ENCODE measurements around the gene RBL1.

RBL1 gene, protein sequence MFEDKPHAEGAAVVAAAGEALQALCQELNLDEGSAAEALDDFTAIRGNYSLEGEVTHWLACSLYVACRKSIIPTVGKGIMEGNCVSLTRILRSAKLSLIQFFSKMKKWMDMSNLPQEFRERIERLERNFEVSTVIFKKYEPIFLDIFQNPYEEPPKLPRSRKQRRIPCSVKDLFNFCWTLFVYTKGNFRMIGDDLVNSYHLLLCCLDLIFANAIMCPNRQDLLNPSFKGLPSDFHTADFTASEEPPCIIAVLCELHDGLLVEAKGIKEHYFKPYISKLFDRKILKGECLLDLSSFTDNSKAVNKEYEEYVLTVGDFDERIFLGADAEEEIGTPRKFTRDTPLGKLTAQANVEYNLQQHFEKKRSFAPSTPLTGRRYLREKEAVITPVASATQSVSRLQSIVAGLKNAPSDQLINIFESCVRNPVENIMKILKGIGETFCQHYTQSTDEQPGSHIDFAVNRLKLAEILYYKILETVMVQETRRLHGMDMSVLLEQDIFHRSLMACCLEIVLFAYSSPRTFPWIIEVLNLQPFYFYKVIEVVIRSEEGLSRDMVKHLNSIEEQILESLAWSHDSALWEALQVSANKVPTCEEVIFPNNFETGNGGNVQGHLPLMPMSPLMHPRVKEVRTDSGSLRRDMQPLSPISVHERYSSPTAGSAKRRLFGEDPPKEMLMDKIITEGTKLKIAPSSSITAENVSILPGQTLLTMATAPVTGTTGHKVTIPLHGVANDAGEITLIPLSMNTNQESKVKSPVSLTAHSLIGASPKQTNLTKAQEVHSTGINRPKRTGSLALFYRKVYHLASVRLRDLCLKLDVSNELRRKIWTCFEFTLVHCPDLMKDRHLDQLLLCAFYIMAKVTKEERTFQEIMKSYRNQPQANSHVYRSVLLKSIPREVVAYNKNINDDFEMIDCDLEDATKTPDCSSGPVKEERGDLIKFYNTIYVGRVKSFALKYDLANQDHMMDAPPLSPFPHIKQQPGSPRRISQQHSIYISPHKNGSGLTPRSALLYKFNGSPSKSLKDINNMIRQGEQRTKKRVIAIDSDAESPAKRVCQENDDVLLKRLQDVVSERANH

DNA sequence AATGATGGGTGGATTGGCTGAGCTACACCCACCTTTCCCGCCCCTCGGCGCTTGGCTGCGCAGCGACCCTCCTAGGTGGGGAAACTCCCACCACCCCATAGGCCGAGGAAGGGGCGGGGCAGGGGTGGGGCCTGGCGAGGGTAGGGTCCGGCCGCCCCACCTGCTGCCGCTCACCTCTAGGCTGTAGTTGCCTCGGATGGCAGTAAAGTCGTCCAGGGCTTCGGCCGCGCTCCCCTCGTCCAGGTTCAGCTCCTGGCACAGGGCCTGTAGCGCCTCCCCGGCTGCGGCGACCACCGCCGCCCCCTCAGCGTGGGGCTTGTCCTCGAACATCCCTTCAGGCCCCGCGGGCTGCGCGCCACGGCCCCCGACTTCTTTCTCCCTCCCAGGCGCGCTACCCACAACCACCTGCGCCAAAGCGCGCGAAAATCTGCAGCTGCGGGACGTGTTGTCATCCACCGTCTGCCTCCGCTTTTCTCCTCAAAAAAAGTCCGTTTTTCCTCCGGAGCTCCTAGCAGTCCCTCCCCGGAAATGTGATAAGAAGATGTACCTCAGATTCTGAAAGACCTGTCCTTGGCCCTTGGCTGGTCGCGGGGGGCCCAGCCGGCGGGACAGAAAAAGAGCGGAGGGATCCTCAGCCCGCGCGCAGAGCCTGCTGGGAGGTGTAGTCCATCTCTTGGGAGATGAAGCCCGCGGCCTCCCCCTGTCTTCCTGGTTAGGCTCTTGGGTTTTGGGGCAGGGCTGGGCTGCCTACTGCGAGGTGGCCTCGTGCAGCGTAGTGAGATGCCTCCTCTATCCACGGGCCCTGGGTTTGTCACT is at the start of gene RBL1:
Gene RBL1, minus strand, starts transcription at position 399 of the 816 bp plus-strand sequence. Its CDS starts 69 bp downstream, at position 330.
- peak; percentile 79 for DNase-seq (ENCODE audit: low read depth)
- TF ChIP-seq, protein P1, sequence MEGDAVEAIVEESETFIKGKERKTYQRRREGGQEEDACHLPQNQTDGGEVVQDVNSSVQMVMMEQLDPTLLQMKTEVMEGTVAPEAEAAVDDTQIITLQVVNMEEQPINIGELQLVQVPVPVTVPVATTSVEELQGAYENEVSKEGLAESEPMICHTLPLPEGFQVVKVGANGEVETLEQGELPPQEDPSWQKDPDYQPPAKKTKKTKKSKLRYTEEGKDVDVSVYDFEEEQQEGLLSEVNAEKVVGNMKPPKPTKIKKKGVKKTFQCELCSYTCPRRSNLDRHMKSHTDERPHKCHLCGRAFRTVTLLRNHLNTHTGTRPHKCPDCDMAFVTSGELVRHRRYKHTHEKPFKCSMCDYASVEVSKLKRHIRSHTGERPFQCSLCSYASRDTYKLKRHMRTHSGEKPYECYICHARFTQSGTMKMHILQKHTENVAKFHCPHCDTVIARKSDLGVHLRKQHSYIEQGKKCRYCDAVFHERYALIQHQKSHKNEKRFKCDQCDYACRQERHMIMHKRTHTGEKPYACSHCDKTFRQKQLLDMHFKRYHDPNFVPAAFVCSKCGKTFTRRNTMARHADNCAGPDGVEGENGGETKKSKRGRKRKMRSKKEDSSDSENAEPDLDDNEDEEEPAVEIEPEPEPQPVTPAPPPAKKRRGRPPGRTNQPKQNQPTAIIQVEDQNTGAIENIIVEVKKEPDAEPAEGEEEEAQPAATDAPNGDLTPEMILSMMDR (conservative IDR thresholded peaks at IDR 0.05; ENCODE audit: low read depth, low read length), result peak; percentile 65
- peak within 1 kb of the TSS; percentile 84 for H3K4me3 ChIP-seq (ENCODE audit: low read depth, low read length)

GRCh38 chr20:37144856-37145404 is 49.1 kb upstream of the RBL1 start:
- DNase-seq (ENCODE audit: low read depth), result peak; percentile 18
- no peak overlapping the region for H3K4me3 ChIP-seq (ENCODE audit: low read depth, low read length)
- TF ChIP-seq, protein P1 (conservative IDR thresholded peaks at IDR 0.05; ENCODE audit: low read depth, low read length), result no peak

DNA sequence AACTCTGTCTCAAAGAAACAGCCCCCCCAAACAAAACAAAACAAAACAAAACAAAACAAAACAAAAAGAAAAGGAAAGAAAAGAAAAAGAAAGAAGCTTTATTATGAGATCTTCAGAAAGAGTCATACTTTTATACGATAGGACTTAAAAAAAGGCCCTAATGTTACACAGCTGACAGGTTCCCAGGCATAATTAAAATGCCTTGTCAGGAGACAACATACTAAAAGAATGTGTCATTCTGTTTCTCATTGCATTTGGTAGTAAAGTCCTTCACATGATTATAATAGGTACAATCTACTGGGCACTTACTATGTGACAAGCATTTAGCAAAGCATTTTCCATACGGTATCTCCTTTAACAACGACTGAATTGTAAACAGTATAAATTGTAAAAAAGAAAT is 46.9 kb upstream of the RBL1 start:
- peak; percentile 10 for DNase-seq (ENCODE audit: low read depth)
- TF ChIP-seq, protein P1 (conservative IDR thresholded peaks at IDR 0.05; ENCODE audit: low read depth, low read length), result no peak
- no peak overlapping the region for H3K4me3 ChIP-seq (ENCODE audit: low read depth, low read length)

- no peak for DNase-seq (ENCODE audit: low read depth)
- H3K4me3 ChIP-seq (ENCODE audit: low read depth, low read length), result no peak overlapping the region
- TF ChIP-seq, protein P1 (conservative IDR thresholded peaks at IDR 0.05; ENCODE audit: low read depth, low read length), result no peak
Measured at GRCh38 chr20:37137547-37137946, 41.8 kb upstream of the RBL1 start.

DNA sequence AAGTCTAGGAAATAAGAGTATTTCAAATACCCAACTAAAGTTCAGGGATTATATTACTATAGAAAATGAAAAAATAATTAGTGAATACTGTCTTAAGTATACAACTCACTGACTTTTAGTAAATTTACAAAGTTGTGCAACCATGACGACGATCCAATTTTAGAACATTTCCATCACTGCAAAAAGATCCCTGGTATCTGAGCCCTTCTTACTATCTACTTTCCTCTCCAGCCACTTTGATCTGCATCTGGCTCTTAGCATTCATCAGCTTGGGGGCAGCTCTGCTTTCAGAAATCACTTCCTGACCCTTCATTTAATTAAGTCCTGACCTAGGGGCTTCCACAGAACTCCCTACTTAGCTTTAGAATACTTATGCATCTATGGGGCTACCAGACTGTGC is 38.2 kb upstream of the RBL1 start:
- TF ChIP-seq, protein P1 (conservative IDR thresholded peaks at IDR 0.05; ENCODE audit: low read depth, low read length), result no peak
- no peak overlapping the region for H3K4me3 ChIP-seq (ENCODE audit: low read depth, low read length)
- DNase-seq (ENCODE audit: low read depth), result no peak

GRCh38 chr20:37131486-37131885 is 35.7 kb upstream of the RBL1 start:
- TF ChIP-seq, protein P1 (conservative IDR thresholded peaks at IDR 0.05; ENCODE audit: low read depth, low read length), result no peak
- no peak overlapping the region for H3K4me3 ChIP-seq (ENCODE audit: low read depth, low read length)
- DNase-seq (ENCODE audit: low read depth), result peak; percentile 27
